ENCODE measurements around the gene KTN1.

Gene KTN1

DNA sequence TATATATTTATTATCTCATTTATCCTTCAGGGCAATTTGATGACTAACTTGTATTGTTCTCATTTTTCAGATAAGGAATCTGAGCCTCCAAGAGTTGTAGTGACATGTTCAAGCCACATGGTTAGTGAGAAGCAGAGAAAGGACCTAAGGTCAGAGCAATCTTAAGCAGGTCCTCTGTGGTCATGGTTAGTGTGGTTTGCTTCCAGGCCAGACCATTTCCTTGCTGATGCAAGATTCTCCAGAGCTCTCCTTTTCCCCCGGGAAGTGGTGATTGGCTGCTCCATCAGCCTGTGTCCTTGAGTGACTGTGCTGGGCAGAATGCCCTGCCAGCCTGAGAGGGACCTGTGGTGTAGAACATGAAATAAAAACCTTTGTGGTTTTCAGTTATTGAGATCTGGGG is 141.3 kb downstream of the KTN1 start:
- DNase-seq = no peak

DNA sequence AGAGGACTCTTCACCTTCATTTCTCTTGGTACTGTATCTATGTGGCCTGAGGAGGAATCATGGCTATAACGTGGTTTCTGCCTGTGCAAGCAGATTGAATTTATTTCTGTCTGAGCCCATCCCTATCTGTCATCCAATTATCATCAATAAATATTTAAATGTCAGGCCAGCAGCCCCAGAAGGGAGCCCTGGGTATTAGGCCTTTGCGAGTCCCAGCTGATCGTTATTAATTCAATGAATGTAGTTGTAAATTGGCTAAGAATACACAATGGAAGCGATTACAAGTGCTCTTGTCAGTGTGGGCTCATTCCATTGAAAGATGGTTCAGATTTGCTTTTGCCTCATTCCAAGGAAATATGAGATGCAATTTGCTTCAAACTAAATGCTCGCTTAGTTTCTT is 142.0 kb downstream of the KTN1 start:
- DNase-seq = no peak

DNA sequence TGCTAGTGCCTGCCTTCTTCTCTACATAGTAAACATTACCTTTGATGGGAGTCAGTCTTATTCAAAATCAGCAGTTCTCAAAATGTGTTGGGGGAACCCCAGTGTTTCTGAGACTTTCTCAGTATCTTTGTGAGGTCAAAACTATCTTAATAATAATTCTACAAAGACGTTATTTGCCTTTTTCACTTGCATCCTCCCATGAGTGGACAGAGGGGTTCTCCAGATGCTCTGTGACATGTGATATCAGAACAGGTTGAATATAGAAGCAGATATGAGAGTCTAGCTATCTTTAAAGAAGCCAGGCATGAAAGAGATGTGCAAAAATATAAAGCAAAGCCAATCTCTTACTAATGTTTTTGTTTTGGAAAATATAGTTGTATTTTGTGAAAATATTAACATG is 144.7 kb downstream of the KTN1 start:
- no peak for DNase-seq

DNA sequence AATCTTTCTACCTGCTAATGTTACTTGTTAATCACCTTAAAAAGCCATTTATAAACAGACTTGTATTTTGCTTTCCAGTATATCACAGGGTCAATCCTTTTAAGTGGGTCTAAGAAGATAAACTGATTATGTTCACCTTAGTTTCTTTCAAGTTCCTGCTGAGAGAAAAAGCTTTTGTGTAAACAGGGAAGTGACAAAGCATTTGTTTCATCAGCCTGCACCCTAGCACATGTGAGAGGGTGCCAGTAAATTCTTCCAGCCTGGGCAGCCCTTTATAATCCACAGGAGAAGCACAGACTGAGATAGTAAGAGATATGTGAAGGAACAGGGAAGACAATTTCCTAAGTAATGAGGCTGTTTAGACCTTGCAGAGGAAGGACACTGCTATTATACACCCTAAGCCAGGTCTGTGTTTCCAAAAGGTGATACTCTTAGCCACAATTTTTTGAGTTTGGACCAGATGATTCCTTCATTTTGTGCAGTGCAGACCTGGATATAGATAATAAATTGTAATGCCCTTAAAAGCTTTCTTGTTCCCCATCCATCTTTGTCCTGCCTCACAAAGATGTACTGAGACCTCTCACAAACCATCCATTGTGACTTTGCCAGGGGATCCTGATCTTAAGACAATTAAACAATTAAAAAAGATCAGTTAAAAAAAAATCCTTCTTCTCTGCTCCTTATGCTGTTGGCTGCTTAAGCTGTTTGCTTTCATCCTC is 150.7 kb downstream of the KTN1 start:
- peak; percentile 8 for DNase-seq

DNA sequence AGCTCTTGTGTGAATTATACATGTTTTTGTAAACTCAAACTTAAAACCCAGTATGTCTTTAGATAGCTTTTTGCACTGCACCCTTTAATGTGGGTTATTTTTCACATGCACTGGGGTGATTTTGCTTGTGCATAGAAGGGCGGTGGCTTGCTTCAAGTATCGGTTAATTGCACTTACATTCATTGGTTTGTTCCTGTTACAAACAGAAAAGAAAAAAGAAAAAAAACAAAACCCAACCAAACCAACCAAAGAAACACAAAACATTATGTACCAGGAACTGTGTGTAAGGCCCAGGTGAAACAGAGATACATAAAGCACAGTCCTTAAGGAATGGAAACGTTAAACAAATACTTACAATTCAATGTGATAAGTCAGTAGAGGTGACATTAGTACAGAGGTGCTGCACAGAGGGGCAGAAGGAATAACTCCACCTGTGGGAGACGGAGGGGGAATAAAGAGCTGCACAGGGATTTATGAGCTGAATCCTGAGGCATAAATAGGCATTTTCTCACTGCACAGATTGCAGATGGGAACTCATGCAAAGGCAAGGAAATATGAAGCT is 151.4 kb downstream of the KTN1 start:
- DNase-seq = no peak

DNA sequence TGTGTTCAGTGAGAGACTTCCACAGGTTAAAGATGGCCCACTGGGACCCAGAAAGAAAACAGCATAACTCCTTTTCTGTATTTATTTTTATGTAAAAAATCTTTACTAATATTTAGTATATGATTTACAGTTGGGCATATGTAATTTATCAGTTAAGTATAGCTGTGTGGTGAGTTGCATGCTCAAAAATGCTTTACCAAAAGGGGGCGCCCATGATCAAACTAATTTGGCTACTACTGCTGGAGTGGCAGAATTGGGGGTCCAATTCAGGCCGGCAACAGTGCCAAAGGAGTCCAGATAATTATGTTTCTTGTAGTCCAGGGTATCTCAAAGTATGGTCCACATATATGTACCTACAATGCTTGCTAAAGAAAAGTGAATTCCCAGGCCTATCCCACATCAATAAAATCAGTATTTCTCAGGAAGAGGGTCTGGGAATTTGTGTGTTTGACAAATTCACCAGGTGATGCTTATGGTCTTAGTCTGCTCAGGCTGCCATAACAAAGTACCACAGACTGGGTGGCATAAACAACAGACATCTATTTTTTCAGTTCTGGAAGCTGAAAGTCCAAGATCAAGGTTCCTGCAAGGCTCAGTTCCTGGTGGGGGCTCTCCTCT is 152.0 kb downstream of the KTN1 start:
- DNase-seq = peak; percentile 7

DNA sequence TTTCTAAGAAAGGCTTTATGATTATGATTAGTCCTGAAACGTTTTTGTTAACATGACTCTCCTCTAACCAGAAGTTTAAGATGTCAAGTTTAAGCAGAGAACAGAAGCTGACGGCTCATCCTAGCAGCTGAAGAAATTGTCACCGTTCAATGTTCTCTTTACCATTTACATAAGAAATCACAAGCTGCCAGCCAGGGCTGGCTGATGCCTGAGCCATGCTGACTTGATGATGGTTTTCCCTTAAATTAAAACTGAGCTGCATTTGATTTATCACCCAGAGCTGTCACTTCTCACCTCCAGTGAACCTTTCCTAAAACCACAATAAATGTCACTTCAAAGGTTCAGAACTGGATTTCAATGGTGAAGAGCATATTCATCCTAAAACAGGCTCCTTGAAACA is 153.6 kb downstream of the KTN1 start:
- DNase-seq = no peak

Measured in midbrain (tissue), 1 donor.